Stimulated activated CD8-positive, alpha-beta memory T cell treated with anti-CD3 and anti-CD28 coated beads, Interleukin-7, amount 100 ng/mL, for 24 hours (primary cell): ENCODE data around the gene LRBA.
"Not testable (repeated sequence)": the region's sequence is repeated elsewhere in the genome, so short reads cannot be mapped to it uniquely, and the experiment has no call there.

Source experiments
- DNase-seq: peaks from one replicate; pipeline ENCODE4 v3.0.0-alpha.2; 2020; ENCODE audit warnings: low read depth

LRBA gene

DNA sequence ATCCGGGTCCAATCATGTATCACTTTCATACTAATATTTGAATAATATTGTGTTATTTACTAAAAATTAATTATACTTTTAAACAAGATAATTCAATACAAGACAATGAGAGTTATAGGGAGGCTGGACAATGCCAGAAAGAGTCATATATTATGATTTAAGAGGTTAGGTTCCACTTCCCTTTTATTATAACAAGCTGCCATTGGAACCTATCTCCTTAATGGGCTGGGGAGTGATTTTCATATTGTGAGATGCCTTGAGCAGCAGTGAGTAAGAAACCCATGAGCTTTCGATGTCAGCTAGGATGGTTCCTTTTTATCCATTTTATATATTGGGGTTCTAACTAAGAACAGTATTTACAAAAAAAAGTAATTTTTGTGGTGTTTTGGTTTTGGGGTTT, 341.3 kb downstream of the LRBA start:
- DNase-seq = no peak

DNA sequence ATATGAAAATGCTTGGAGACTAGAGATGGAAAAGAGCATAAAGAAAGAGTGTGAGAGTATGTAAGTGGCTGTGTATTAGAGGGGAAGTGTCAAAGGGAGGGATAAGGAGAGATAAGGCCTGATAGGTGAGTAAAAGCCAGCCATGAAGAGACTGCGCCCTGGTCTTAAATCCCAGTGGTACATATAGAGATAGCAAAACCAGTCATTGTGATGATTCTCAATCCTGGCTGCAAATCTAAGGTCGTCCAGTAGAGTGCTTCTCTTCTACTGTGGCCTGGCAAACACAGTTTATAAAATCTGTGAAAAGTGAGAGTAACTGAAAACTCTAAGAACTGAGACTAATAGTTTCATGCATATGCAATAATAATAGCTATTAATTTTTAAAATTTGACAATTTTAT, 346.3 kb downstream of the LRBA start:
- DNase-seq = no peak

GRCh38 chr4:150664935-150665334, 350.1 kb downstream of the LRBA start:
- DNase-seq = no peak

DNA sequence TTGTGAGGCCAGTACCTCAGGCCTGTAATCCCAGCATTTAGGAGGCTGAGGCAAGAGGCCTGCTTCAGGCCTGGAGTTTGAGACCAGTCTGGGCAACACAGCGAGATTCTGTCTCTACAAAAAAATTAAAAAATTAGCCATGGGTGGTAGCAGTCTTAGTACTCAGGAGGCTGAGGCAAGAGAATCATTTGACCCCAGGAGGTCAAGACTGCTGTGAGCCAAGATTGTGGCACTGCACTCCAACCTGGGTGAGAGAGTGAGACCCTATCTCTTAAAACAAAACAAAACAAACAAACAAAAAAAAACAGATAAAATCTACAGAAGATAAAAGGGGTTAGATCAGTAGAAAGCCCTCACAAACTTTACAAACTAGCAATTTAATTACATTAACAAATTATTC, 352.4 kb downstream of the LRBA start:
- no peak for DNase-seq

- not testable (repeated sequence) for DNase-seq
Measured at GRCh38 chr4:150661551-150661950, 353.5 kb downstream of the LRBA start.

DNA sequence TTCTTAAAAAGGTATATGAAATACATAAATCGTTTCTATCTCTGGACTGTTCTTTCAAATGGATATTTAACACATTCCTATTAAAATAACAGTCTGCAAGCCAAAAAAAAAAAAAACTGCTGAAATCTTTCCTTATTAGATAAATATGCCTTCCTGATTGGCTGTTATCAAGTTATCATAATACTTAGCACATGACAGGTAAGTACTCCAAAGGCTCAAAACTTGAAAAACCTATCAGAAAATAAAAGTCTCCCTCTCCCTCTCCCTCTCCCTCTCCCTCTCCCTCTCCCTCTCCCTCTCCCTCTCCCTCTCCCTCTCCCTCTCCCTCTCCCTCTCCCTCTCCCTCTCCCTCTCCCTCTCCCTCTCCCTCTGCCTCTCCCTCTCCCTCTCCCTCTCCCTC, 356.8 kb downstream of the LRBA start:
- not testable (repeated sequence) for DNase-seq

GRCh38 chr4:150656891-150657290, 358.2 kb downstream of the LRBA start:
- DNase-seq = no peak

DNA sequence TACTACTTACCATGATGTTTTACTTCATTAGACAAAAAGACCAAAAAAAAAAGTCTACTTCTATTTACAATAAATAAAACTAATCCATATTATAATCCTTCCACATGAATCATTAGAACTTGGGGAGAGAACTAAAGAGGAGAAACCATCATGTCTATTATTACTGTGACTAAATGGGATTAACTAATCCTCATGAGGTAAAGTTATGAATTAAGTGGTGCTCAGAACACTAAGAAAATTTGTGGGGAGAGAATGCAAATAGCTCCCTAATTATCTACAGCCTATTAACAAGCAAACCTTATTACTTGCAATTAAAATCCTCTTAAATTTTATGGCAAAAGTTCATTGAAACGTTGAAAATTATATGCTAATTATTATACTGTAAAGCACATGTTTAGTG, 364.3 kb downstream of the LRBA start:
- no peak for DNase-seq

DNA sequence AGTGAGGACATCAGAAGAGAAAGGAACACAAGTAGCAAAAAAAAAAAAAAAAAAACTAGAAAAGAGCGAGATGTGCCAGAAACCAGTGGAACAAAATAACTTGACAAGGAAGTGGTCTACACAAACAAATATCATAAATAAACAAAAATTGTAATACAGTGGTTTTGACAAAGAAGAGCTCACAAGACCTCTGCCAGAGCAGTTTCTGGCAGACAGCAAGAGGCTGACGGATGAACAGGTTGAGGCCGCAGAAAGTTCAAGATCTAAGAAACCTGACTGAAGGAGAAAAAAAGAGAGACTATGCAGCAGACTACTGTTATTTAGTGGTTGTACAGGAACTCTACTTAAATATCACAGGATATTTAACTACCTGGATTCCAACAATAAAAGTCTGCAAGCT, 367.0 kb downstream of the LRBA start:
- no peak for DNase-seq

DNA sequence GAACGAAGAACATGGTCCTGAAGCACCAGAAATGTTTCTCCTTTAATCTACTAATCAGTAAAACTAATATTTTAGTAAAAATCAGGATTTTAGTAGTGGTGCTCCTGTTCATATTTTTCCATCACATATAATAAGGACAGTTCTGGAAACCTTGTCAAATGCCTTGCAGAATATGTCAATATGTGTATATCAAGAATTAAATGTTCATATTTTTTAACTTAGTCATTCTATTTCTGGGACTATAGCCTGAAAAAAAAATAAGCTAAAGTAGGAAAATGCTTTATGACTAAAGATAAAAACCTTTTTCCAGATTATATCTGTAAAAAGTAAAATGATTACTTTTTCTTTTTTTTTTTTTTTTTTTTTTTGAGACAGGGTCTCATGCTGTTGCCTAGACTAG, 368.1 kb downstream of the LRBA start:
- no peak for DNase-seq

DNA sequence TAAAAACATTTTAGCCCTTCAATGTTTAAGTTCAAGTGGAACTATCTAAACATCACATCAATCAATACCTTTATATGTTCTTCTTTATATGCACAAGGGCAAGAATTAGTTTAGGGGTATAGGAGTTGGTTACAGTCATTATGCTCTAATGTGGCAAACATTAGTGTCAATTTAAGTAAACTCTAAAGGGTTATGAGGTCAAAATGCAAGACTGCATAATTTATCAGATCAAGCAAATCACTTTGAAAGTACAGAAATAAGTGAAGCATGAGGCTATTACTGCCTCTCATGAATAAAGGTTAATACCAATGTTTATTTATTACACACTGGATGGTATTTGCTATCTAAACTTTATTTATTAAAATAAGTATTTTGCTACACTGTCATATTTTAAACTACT, 373.5 kb downstream of the LRBA start:
- no peak for DNase-seq

DNA sequence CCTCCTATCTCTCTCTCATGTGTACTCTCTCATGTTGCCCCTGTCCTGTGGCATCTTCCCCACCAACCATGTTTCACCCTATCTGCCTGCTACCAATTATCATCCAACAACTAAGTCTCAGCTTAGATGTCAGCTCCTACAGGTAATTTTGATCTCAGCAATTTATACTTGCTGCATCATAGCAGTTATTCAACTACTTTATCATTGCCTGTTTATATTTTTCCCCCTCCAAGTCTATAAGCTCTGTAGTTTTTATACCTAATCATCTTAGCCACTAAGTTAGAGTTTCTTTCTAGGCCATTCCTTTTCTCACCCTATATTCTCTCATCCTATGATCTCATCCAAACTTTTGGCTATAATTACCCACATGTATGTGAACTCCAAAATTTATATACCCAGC, 382.4 kb downstream of the LRBA start:
- no peak for DNase-seq

GRCh38 chr4:150628073-150628472, 387.0 kb downstream of the LRBA start:
- DNase-seq = no peak

DNA sequence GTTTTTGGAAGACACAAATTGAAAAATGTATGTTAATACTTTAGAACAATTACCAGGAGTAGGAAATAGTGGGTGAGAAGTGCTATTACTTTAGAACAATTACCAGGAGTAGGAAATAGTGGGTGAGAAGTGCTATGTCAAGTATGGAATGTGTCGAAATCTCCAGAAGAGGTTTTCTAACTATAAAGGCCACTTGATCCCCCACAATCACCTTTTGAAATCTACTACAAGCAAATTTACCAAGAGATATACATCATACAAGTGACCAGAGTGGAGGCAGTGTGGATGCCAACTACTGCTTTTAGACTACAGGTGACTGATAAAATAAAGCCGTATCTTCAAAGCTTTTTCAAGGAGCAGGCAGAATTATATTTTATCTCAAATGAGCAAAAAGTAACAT, 390.1 kb downstream of the LRBA start:
- no peak for DNase-seq

DNA sequence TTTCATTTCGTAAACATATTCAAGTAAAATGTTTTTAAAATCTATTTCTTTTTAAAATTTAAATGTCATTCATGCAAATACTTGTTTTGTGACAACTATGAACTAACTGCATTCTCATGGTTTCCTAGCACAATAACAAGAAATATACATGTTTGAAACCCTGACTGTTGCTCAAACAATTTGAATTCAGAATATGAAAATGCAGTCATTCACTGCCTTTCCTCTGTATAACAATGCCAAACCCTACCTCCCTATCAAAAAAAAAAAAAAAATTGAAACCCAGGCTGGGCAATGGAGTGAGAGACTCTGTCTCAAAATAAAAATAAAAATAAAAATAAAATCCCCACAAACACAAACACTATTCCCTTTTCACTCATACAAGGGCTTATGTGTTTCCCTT, 391.0 kb downstream of the LRBA start:
- DNase-seq = no peak

DNA sequence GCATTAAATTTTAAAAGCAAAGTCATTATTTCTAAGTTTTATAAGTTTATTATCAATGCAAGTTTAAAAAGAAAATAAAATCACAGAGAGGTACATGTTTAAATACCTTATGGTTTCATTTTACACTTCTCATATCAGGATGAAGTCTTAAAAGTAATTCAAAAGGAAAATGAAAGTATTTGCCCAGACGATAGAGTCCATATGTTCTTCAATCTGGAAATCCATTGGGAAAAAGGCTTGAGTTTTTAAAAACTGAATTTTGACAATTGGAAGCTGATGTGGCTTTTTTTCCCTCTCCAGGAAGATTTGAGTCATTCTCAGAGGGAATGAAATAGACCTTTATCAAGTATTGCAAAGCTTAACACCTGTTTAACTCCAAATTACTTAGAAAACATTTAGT, 396.0 kb downstream of the LRBA start:
- no peak for DNase-seq

- DNase-seq = no peak
Measured at GRCh38 chr4:150609131-150609530, 406.0 kb downstream of the LRBA start.

DNA sequence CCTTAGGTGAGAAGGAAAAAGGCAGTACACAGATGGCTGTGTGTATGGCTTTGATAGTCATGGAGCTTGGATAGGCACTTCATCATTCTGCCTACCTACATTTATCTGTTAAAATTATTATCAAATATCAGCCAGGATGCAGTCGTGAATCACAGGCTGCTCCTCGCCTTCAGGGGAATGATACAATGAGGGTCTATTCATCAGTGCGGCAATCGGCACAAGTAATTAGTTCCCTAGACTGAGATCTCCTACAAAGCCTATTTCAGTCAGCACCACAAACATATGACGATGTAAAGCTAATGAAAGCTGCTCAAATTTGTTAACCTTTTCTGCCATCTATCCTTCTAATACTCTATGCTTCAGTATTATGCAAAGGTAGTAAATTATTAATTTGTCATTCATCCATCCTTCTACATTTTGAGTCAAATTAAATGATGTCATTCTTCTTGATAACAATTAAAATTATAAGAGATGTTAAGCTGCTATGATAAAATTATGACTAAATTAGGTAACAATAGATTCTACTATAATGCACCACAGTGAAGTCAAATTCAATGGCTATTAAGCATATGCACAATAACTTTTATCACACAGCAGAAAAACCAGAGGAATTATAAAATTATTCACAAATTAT, 414.2 kb downstream of the LRBA start:
- DNase-seq = no peak

GRCh38 chr4:150599547-150599946, 415.5 kb downstream of the LRBA start:
- DNase-seq = no peak

DNA sequence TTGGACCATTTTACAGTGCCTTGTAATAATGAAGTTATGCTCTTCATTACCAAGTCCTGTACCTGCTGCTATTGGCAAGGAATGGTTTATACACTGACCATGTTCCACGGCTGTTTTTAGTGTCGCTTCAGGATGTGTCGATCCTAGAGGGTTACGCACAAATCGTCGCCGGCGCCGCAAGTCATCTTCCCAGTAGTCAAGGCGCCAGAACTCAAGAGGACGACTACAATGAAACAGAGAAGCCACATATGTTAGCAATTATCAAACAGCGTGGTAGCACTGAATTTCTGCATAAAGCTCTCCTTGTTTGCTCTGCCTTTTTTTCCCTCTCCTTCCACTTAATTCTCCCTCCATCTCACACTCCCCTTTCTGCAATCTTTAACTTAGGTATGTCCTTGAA, 416.2 kb downstream of the LRBA start:
- no peak for DNase-seq

DNA sequence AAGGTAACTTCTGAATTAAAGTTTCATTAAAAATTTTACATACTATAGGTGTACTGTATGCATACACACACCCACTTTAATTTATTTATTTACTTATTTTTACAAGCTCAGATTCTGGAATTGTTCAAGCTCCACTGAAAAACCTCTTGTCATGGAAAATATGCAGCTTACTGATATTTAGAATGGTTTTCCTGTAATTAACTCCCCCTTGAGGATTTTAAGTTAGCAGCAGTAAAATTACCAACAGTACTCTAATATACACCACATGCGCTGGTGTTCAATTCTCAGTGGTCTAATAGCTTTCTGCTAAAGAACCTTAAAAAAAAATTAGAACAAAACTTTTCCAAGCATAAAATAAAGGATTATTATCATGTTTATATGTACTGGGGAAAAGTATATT, 421.1 kb downstream of the LRBA start:
- DNase-seq = no peak

DNA sequence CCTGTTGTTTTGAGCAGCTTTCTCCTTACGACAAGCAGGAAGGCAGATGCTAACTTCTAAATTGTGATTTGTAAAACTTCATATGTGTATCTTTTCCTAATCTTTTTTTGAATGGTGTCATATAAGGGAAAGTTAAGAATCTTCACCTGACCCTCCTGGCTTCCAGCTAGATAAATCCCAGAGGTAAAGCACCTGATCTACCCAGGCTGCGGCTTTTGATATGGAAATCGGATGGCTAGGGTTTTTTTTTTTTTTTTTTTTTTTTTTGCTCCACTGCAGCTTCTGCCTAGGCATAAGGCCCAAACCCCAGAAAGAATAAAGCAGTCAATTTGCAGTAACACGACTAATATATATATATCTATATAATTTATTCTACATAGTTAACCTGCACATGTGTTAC, 423.2 kb downstream of the LRBA start:
- DNase-seq = no peak

GRCh38 chr4:150591406-150591805, 423.7 kb downstream of the LRBA start:
- DNase-seq = no peak

DNA sequence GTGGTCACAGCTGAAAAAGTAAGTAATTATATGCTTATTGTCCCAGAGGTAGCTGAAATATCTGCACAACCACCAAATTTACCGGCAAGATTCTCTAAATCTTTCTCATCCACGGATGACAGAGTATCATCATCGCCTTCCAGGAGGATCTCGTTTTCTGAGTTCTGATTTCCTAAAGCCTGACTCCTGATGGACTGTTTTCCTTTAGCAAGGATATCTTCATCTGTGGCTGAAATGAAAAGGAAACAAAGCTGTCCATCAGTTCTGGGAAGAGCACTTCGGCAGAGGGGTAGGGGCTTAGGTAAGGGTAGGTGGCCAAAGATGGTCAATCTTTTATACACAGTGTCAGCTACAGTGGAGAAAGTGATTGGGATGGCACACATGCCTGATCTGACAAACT, 424.5 kb downstream of the LRBA start:
- DNase-seq = no peak

GRCh38 chr4:150589157-150589556, 425.9 kb downstream of the LRBA start:
- DNase-seq = no peak
